ENCODE results near the gene MBP.

MBP gene

GRCh38 chr18:77168811-77169311, 36.3 kb upstream of the MBP start:
- no peak for TF ChIP-seq CTCF (conservative IDR thresholded peaks at IDR 0.05)
- H3K27ac ChIP-seq: no peak overlapping the region

GRCh38 chr18:77167251-77167650, 34.7 kb upstream of the MBP start:
- TF ChIP-seq CTCF (conservative IDR thresholded peaks at IDR 0.05): no peak
- H3K27ac ChIP-seq: no peak overlapping the region

GRCh38 chr18:77166523-77166922, 33.9 kb upstream of the MBP start:
- no peak for TF ChIP-seq CTCF (conservative IDR thresholded peaks at IDR 0.05)

GRCh38 chr18:77165503-77166188, 33.1 kb upstream of the MBP start:
- no peak overlapping the region for H3K27ac ChIP-seq
- TF ChIP-seq CTCF (conservative IDR thresholded peaks at IDR 0.05): no peak

More at GRCh38 chr18:77166523-77166922, 33.9 kb upstream of the MBP start:
- H3K27ac ChIP-seq: no peak overlapping the region

GRCh38 chr18:77164763-77165485, 32.3 kb upstream of the MBP start:
- no peak for TF ChIP-seq CTCF (conservative IDR thresholded peaks at IDR 0.05)
- no peak overlapping the region for H3K27ac ChIP-seq

GRCh38 chr18:77164026-77164425, 31.4 kb upstream of the MBP start:
- no peak overlapping the region for H3K27ac ChIP-seq
- no peak for TF ChIP-seq CTCF (conservative IDR thresholded peaks at IDR 0.05)

GRCh38 chr18:77162580-77162979, 30.0 kb upstream of the MBP start:
- no peak overlapping the region for H3K27ac ChIP-seq
- TF ChIP-seq CTCF (conservative IDR thresholded peaks at IDR 0.05): no peak
